Tibial nerve (tissue), 4 donors: Measurements from ENCODE around the gene SLC7A9. TPM values are rescaled to one million over a fixed set of nuclear protein-coding genes. Genes with fewer than 3 reads are reported as not detected.

Experiments
- DNase-seq, 2 donors: peaks; one replicate each; pipeline ENCODE4 v3.0.0-alpha.2; 2019; ENCODE audit warnings: low spot score in 2 of 2
- H3K27ac ChIP-seq, 4 donors: fragments of 200-600 bp; sonication (generic) in 3 of 4; one replicate each; pipeline ENCODE4 v1.5.1; 2017 to 2019; ENCODE audit warnings: mild to moderate bottlenecking in 1 of 4
- H3K27me3 ChIP-seq, 2 donors: fragments of 200-600 bp; sonication (generic) in 1 of 2; one replicate each; pipeline versions ENCODE4 v1.5.1 to v1.6.0; 2017 to 2019
- H3K36me3 ChIP-seq, 3 donors: fragments of 200-600 bp; sonication (generic); one replicate each; pipeline ENCODE4 v1.5.1; 2018 to 2019
- H3K4me1 ChIP-seq, 4 donors: fragments of 200-600 bp; sonication (generic) in 3 of 4; one replicate each; pipeline ENCODE4 v1.5.1; 2017 to 2019
- H3K4me3 ChIP-seq, 4 donors: fragments of 200-600 bp; sonication (generic) in 3 of 4; one replicate each; pipeline ENCODE4 v1.5.1; 2017 to 2019; ENCODE audit warnings: mild to moderate bottlenecking in 1 of 4, moderate library complexity in 1 of 4
- H3K9me3 ChIP-seq, 4 donors: fragments of 200-600 bp; sonication (generic) in 3 of 4; one replicate each; pipeline ENCODE4 v1.5.1; 2017 to 2019
- CTCF ChIP-seq, 5 experiments: fragments of 200-600 bp in 3 of 5; fragments of 450-650 bp in 2 of 5; sonication (generic) in 3 of 5; IDR thresholded peaks; one replicate each; pipeline ENCODE4 v1.5.1; 2016 to 2019; ENCODE audit warnings: antibody characterized with exemption in 5 of 5, mild to moderate bottlenecking in 3 of 5, moderate library complexity in 2 of 5
- EP300 ChIP-seq, 2 donors: sonication (generic); formaldehyde crosslinking; IDR thresholded peaks; one replicate each; pipeline ENCODE4 v1.6.1; 2017; ENCODE audit warnings: antibody characterized with exemption in 2 of 2, mild to moderate bottlenecking in 1 of 2
- POLR2A ChIP-seq, 2 donors: fragments of 450-650 bp; IDR thresholded peaks; one replicate each; pipeline ENCODE4 v1.6.1; 2017; ENCODE audit warnings: antibody characterized with exemption in 2 of 2, mild to moderate bottlenecking in 2 of 2, moderate library complexity in 2 of 2
- WGBS, 2 donors: methylation state at CpG; one replicate each; pipeline ENCODE4 v1.1.5; 2018; 5-methylcytosine and 5-hydroxymethylcytosine counted together
- total RNA-seq, 4 donors: library from RNA; depleted of rRNA; stranded (reverse); fragments of >200 nt; gene quantifications; one replicate each; pipeline ENCODE4 v1.1.0, GENCODE V29; 2016

The SLC7A9 gene
- total RNA-seq, 4 donors from 2014 or later = 1.6 TPM; not detected in 3

GRCh38 chr19:32864318-32865007, 5.1 kb downstream of the SLC7A9 start:
- Histone ChIP-seq H3K4me1 (no peaks in the 10 kb centered on the region), H3K27me3 (no peaks in the 10 kb centered on the region), H3K27ac (no peak overlapping the region), H3K36me3 (peaks cover 0 to 34% (median 0%) of the 10 kb centered on the region in 3 donors), H3K4me3 (no peak overlapping the region), H3K9me3 (no peaks in the 10 kb centered on the region)
- no peak for DNase-seq
- 89 to 94% methylated on average over 29 to 34 of the region's 35 CpGs for WGBS, 2 donors
- TF ChIP-seq POLR2A (IDR thresholded peaks at IDR 0.05) (no peak), CTCF (IDR thresholded peaks at IDR 0.05) (no peak), EP300 (IDR thresholded peaks at IDR 0.05) (no peak)

DNA sequence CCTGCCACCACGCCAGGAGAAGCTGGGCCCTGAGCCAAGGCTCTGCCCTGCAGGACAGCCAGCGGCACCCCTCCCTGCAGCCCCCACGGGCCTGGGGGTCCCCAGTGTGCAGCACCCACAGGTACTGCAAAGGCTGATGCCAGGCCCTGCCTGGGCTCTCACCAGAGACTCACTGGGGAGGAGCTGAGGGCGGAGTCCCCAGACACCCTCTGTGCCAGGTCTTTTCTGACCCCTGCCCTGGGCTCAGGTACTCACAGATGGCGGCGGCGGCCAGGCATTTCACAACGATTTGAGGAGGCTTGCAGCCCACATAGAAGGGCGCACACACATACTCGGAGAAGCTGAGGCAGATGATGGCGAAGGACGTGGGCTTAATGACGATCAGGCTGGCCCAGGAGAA, 5.7 kb downstream of the SLC7A9 start:
- H3K4me1 ChIP-seq = no peaks in the 10 kb centered on the region
- no peak overlapping the region for H3K27ac ChIP-seq
- H3K4me3 ChIP-seq = no peak overlapping the region
- WGBS, 2 donors = 89 to 100% methylated on average over 8 to 13 of the region's 13 CpGs
- TF ChIP-seq POLR2A (IDR thresholded peaks at IDR 0.05) (no peak), EP300 (IDR thresholded peaks at IDR 0.05) (no peak), CTCF (IDR thresholded peaks at IDR 0.05) (no peak)
- DNase-seq = no peak
- H3K9me3 ChIP-seq = no peaks in the 10 kb centered on the region
- H3K36me3 ChIP-seq = peaks cover 0 to 34% (median 0%) of the 10 kb centered on the region in 3 donors
- no peaks in the 10 kb centered on the region for H3K27me3 ChIP-seq

- Histone ChIP-seq H3K27me3 (no peaks in the 10 kb centered on the region), H3K36me3 (peaks cover 0 to 36% (median 0%) of the 10 kb centered on the region in 3 donors), H3K4me1 (no peaks in the 10 kb centered on the region), H3K9me3 (no peaks in the 10 kb centered on the region), H3K4me3 (no peak overlapping the region), H3K27ac (no peak overlapping the region)
- DNase-seq = no peak
- TF ChIP-seq CTCF (IDR thresholded peaks at IDR 0.05) (no peak), EP300 (IDR thresholded peaks at IDR 0.05) (no peak), POLR2A (IDR thresholded peaks at IDR 0.05) (no peak)
- WGBS, 2 donors = 91 to 92% methylated on average over 8 of the region's 8 CpGs
Observed at GRCh38 chr19:32863301-32863700, 6.3 kb downstream of the SLC7A9 start.

GRCh38 chr19:32862741-32863140, 6.8 kb downstream of the SLC7A9 start:
- no peak overlapping the region for H3K27ac ChIP-seq
- no peak overlapping the region for H3K4me3 ChIP-seq
- no peaks in the 10 kb centered on the region for H3K4me1 ChIP-seq
- TF ChIP-seq POLR2A (IDR thresholded peaks at IDR 0.05) = no peak
- TF ChIP-seq CTCF (IDR thresholded peaks at IDR 0.05) = no peak
- no peak for TF ChIP-seq EP300 (IDR thresholded peaks at IDR 0.05)
- DNase-seq = no peak
- H3K36me3 ChIP-seq = peaks cover 0 to 41% (median 0%) of the 10 kb centered on the region in 3 donors
- H3K9me3 ChIP-seq = no peaks in the 10 kb centered on the region
- no peaks in the 10 kb centered on the region for H3K27me3 ChIP-seq
- WGBS, 2 donors = 95 to 97% methylated on average over 14 of the region's 14 CpGs

DNA sequence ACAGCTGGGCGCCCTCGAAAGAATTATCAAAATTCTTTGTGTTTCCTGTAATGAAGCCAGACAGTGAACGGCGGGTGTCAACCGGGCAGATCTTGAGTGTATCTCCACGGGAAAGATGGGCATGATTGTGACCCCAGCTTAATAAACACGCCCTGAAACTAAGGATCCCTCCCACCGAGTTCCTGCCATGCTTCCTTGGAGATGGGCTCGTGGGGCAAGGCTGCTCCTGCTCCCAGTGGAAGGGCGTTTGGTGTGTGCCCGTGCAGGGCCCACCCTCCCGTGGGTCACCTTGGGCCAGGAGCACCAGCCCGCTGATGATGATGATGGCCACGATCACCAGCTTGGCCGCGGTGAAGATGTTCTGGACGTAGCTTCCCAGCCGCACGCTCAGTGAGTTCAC, 7.4 kb downstream of the SLC7A9 start:
- Histone ChIP-seq H3K4me1 (no peaks in the 10 kb centered on the region), H3K9me3 (no peaks in the 10 kb centered on the region), H3K27ac (no peak overlapping the region), H3K36me3 (peaks cover 0 to 47% (median 0%) of the 10 kb centered on the region in 3 donors), H3K4me3 (no peak overlapping the region), H3K27me3 (no peaks in the 10 kb centered on the region)
- WGBS, 2 donors = 90 to 92% methylated on average over 19 of the region's 19 CpGs
- no peak for TF ChIP-seq CTCF (IDR thresholded peaks at IDR 0.05)
- TF ChIP-seq EP300 (IDR thresholded peaks at IDR 0.05) = no peak
- no peak for TF ChIP-seq POLR2A (IDR thresholded peaks at IDR 0.05)
- no peak for DNase-seq
